WTC11 (cell line): ENCODE results near the gene ECM2. TPM values are rescaled to one million over a fixed set of nuclear protein-coding genes. Genes with fewer than 3 reads are reported as not detected.

Experiments used
- ATAC-seq: fragments of 200-7000 bp; cut with Tn5 transposase; 2 replicates; pipeline ENCODE4 v1.10.0; 2021; ENCODE audit warnings: mild to moderate bottlenecking, moderate library complexity
- CTCF ChIA-PET: fragments of 300-600 bp; sonication (Branson Sonifier 250); formaldehyde crosslinking; loops from one replicate; lab custom pipeline; 2021; ENCODE audit warnings: antibody characterized with exemption; lab: Charles Lee
- POLR2A ChIA-PET: fragments of 350-600 bp; sonication (Branson Sonifier 250); formaldehyde crosslinking; loops from one replicate; lab custom pipeline; 2021; ENCODE audit warnings: antibody characterized with exemption; lab: Charles Lee
- DNase-seq: peaks from one replicate; pipeline ENCODE4 v3.0.0; 2021; ENCODE audit warnings: low spot score
- H3K27ac Mint-ChIP-seq: 2 replicates; pipeline ENCODE4 v1.8.0; 2021; ENCODE audit warnings: mixed read lengths
- H3K27me3 Mint-ChIP-seq: 2 replicates; pipeline ENCODE4 v1.8.0; 2021; ENCODE audit warnings: low read depth, mild to moderate bottlenecking, moderate library complexity, mixed read lengths
- H3K36me3 Mint-ChIP-seq: 2 replicates; pipeline ENCODE4 v1.8.0; 2021; ENCODE audit warnings: mixed read lengths
- H3K4me1 Mint-ChIP-seq: 2 replicates; pipeline ENCODE4 v1.8.0; 2022; ENCODE audit warnings: mixed read lengths
- H3K4me3 Mint-ChIP-seq: 2 replicates; pipeline ENCODE4 v1.8.0; 2021; ENCODE audit warnings: mild to moderate bottlenecking, moderate library complexity, mixed read lengths
- H3K9me3 Mint-ChIP-seq: 2 replicates; pipeline ENCODE4 v1.8.0; 2021; ENCODE audit warnings: mixed read lengths
- ELF4 ChIP-seq: sonication (generic); formaldehyde crosslinking; IDR thresholded peaks from 2 replicates; pipeline ENCODE4 v1.8.1; 2022; ENCODE audit warnings: low read depth, mild to moderate bottlenecking, moderate library complexity, missing genetic modification reagents
- EMX1 ChIP-seq: fragments of 250-450 bp; sonication (Bioruptor Pico); IDR thresholded peaks from 2 replicates; pipeline ENCODE4 v1.8.0; 2021; ENCODE audit warnings: mild to moderate bottlenecking
- ESRRA ChIP-seq: sonication (generic); formaldehyde crosslinking; IDR thresholded peaks from 2 replicates; pipeline ENCODE4 v1.8.1; 2022; ENCODE audit warnings: mild to moderate bottlenecking, missing genetic modification reagents, borderline replicate concordance
- FOXJ3 ChIP-seq: sonication (generic); formaldehyde crosslinking; IDR thresholded peaks from 2 replicates; pipeline ENCODE4 v1.9.0; 2021; ENCODE audit warnings: missing genetic modification reagents, mild to moderate bottlenecking, borderline replicate concordance
- HMGA2 ChIP-seq: fragments of 250-450 bp; sonication (Bioruptor Pico); IDR thresholded peaks from 2 replicates; pipeline ENCODE4 v1.4.0; 2021; ENCODE audit warnings: mild to moderate bottlenecking, moderate library complexity
- JUN ChIP-seq: sonication (generic); formaldehyde crosslinking; IDR thresholded peaks from 2 replicates; pipeline ENCODE4 v1.8.0; 2023; ENCODE audit warnings: mild to moderate bottlenecking, missing genetic modification reagents
- NFE2L1 ChIP-seq: sonication (generic); formaldehyde crosslinking; IDR thresholded peaks from 2 replicates; pipeline ENCODE4 v1.8.1; 2023; ENCODE audit warnings: missing genetic modification reagents
- NR2C2 ChIP-seq: sonication (generic); formaldehyde crosslinking; IDR thresholded peaks from 2 replicates; pipeline ENCODE4 v1.8.0; 2022; ENCODE audit warnings: mild to moderate bottlenecking, missing genetic modification reagents
- NR3C1 ChIP-seq: sonication (generic); formaldehyde crosslinking; conservative IDR thresholded peaks from 2 replicates; pipeline ENCODE4 v1.8.1; 2023; ENCODE audit warnings: low read depth, mild to moderate bottlenecking, missing genetic modification reagents
- OVOL2 ChIP-seq: fragments of 250-450 bp; sonication (Bioruptor Pico); IDR thresholded peaks from 2 replicates; pipeline ENCODE4 v1.9.0; 2021; ENCODE audit warnings: mild to moderate bottlenecking, borderline replicate concordance
- SMAD4 ChIP-seq: sonication (generic); formaldehyde crosslinking; IDR thresholded peaks from 2 replicates; pipeline ENCODE4 v1.8.0; 2022; ENCODE audit warnings: mild to moderate bottlenecking, missing genetic modification reagents
- TEAD1 ChIP-seq: sonication (generic); formaldehyde crosslinking; IDR thresholded peaks from 2 replicates; pipeline ENCODE4 v1.8.0; 2022; ENCODE audit warnings: mild to moderate bottlenecking, missing genetic modification reagents
- TP53 ChIP-seq: sonication (generic); formaldehyde crosslinking; IDR thresholded peaks from 2 replicates; pipeline ENCODE4 v1.8.1; 2023; ENCODE audit warnings: mild to moderate bottlenecking, missing genetic modification reagents
- ZNF121 ChIP-seq: sonication (generic); formaldehyde crosslinking; IDR thresholded peaks from 2 replicates; pipeline ENCODE4 v1.8.0; 2023; ENCODE audit warnings: missing genetic modification reagents
- ZNF232 ChIP-seq: sonication (generic); formaldehyde crosslinking; IDR thresholded peaks from 2 replicates; pipeline ENCODE4 v1.8.0; 2022; ENCODE audit warnings: mild to moderate bottlenecking, missing genetic modification reagents
- total RNA-seq: library from RNA; stranded (reverse); gene quantifications from 3 replicates; pipeline ENCODE4 v1.2.3, GENCODE V29; 2021
- TF ChIP-seq, protein P1 (sequence below): fragments of 250-450 bp; sonication (Bioruptor Pico); IDR thresholded peaks from 2 replicates; pipeline ENCODE4 v1.9.0; 2021; ENCODE audit warnings: mild to moderate bottlenecking
- TF ChIP-seq, protein P2 (sequence below): sonication (generic); formaldehyde crosslinking; conservative IDR thresholded peaks from 2 replicates; pipeline ENCODE4 v1.8.1; 2022; ENCODE audit warnings: mild to moderate bottlenecking, missing genetic modification reagents
- TF ChIP-seq, protein P3 (sequence below): sonication (generic); formaldehyde crosslinking; IDR thresholded peaks from 2 replicates; pipeline ENCODE4 v1.8.1; 2022; ENCODE audit warnings: mild to moderate bottlenecking, missing genetic modification reagents, moderate library complexity, borderline replicate concordance
- TF ChIP-seq, protein P4 (sequence below): sonication (generic); formaldehyde crosslinking; IDR thresholded peaks from 2 replicates; pipeline ENCODE4 v1.8.1; 2023; ENCODE audit warnings: mild to moderate bottlenecking, missing genetic modification reagents, moderate library complexity
- TF ChIP-seq, protein P5 (sequence below): sonication (generic); formaldehyde crosslinking; IDR thresholded peaks from 2 replicates; pipeline ENCODE4 v1.8.0; 2022; ENCODE audit warnings: missing genetic modification reagents
- TF ChIP-seq, protein P6 (sequence below): fragments of 250-450 bp; sonication (Bioruptor Pico); IDR thresholded peaks from 2 replicates; pipeline ENCODE4 v1.9.0; 2021; ENCODE audit warnings: mild to moderate bottlenecking, borderline replicate concordance
- TF ChIP-seq, protein P7 (sequence below): fragments of 250-450 bp; sonication (Bioruptor Pico); conservative IDR thresholded peaks from 2 replicates; pipeline ENCODE4 v1.9.0; 2021; ENCODE audit warnings: mild to moderate bottlenecking

ECM2 gene
- total RNA-seq, 1 experiment from 2014 or later: not detected

DNA sequence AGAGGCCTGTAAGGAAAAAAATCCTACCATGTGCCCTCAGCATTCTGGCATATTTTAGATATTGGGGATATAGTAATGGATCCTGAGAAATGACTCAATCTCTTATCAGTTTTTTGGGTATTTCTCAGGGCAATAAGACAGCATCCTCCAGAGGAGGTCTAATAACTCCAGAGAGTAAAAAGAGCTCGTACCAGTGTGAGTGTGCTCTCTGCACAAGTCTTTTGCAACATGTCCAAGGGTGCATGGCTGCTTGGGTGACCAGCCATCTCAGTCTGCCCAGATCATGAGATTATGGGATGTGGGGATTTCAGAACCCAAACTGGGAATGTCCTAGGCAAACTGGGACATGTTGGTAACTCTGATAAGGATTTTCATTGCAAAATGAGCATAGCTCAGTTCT is 68.7 kb downstream of the ECM2 start:
- DNase-seq (no peak), ATAC-seq (no peak)
- POLR2A ChIA-PET: no interaction called here
- no peak overlapping the region for H3K27ac Mint-ChIP-seq
- H3K27me3 Mint-ChIP-seq: no peaks in the 10 kb centered on the region
- TF ChIP-seq, protein P1, sequence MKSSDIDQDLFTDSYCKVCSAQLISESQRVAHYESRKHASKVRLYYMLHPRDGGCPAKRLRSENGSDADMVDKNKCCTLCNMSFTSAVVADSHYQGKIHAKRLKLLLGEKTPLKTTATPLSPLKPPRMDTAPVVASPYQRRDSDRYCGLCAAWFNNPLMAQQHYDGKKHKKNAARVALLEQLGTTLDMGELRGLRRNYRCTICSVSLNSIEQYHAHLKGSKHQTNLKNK (CRISPR knock-in tag): no peak
- TF ChIP-seq, protein P2, sequence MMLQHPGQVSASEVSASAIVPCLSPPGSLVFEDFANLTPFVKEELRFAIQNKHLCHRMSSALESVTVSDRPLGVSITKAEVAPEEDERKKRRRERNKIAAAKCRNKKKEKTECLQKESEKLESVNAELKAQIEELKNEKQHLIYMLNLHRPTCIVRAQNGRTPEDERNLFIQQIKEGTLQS: no peak
- TF ChIP-seq SMAD4 (CRISPR knock-in tag) (no peak), NR3C1 (CRISPR knock-in tag) (no peak), NFE2L1 (no peak), HMGA2 (CRISPR knock-in tag) (no peak), ZNF232 (no peak), EMX1 (CRISPR knock-in tag) (no peak), TP53 (CRISPR knock-in tag) (no peak), NR2C2 (no peak)
- TF ChIP-seq, protein P3, sequence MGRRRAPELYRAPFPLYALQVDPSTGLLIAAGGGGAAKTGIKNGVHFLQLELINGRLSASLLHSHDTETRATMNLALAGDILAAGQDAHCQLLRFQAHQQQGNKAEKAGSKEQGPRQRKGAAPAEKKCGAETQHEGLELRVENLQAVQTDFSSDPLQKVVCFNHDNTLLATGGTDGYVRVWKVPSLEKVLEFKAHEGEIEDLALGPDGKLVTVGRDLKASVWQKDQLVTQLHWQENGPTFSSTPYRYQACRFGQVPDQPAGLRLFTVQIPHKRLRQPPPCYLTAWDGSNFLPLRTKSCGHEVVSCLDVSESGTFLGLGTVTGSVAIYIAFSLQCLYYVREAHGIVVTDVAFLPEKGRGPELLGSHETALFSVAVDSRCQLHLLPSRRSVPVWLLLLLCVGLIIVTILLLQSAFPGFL (CRISPR knock-in tag): no peak
- TF ChIP-seq, protein P4, sequence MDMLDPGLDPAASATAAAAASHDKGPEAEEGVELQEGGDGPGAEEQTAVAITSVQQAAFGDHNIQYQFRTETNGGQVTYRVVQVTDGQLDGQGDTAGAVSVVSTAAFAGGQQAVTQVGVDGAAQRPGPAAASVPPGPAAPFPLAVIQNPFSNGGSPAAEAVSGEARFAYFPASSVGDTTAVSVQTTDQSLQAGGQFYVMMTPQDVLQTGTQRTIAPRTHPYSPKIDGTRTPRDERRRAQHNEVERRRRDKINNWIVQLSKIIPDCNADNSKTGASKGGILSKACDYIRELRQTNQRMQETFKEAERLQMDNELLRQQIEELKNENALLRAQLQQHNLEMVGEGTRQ (CRISPR knock-in tag): no peak
- H3K4me3 Mint-ChIP-seq: no peak overlapping the region
- H3K36me3 Mint-ChIP-seq: no peaks in the 10 kb centered on the region
- no peaks in the 10 kb centered on the region for H3K9me3 Mint-ChIP-seq
- CTCF ChIA-PET: no interaction called here
- peaks cover 6% of the 10 kb centered on the region; the same call in 1 of the 2 replicates for H3K4me1 Mint-ChIP-seq

DNA sequence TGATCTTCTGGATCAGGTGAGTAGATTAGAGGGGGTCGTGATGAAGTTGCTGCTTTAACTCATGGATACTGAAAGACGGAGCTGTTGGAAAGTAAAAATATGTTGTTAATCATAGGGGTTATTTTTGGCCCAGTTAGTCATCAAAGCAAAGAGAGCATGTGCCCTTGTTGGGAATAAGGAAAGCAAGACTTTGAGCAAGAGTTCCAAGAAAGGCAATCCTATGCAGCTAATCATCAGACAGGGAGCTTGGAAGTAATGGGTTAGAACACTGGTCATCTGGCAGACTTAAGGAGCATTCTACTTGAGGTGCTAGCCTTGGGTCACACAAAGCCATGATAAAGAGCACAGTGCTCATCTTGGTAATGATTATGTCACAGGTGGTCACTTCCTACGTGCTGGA is 71.8 kb downstream of the ECM2 start:
- DNase-seq (no peak), ATAC-seq (no peak)
- peaks cover 6% of the 10 kb centered on the region; the same call in 1 of the 2 replicates for H3K4me1 Mint-ChIP-seq
- no peak overlapping the region for H3K4me3 Mint-ChIP-seq
- ChIA-PET CTCF (interaction anchor here (1.0 kb wide), 1 partner anchor 40 kb away, joined by 3 read pairs; no protein-coding TSS in a partner anchor), POLR2A (no interaction called here)
- no peaks in the 10 kb centered on the region for H3K27me3 Mint-ChIP-seq
- TF ChIP-seq TEAD1 (CRISPR knock-in tag): no peak
- no peak for TF ChIP-seq ZNF121
- TF ChIP-seq, protein P5, sequence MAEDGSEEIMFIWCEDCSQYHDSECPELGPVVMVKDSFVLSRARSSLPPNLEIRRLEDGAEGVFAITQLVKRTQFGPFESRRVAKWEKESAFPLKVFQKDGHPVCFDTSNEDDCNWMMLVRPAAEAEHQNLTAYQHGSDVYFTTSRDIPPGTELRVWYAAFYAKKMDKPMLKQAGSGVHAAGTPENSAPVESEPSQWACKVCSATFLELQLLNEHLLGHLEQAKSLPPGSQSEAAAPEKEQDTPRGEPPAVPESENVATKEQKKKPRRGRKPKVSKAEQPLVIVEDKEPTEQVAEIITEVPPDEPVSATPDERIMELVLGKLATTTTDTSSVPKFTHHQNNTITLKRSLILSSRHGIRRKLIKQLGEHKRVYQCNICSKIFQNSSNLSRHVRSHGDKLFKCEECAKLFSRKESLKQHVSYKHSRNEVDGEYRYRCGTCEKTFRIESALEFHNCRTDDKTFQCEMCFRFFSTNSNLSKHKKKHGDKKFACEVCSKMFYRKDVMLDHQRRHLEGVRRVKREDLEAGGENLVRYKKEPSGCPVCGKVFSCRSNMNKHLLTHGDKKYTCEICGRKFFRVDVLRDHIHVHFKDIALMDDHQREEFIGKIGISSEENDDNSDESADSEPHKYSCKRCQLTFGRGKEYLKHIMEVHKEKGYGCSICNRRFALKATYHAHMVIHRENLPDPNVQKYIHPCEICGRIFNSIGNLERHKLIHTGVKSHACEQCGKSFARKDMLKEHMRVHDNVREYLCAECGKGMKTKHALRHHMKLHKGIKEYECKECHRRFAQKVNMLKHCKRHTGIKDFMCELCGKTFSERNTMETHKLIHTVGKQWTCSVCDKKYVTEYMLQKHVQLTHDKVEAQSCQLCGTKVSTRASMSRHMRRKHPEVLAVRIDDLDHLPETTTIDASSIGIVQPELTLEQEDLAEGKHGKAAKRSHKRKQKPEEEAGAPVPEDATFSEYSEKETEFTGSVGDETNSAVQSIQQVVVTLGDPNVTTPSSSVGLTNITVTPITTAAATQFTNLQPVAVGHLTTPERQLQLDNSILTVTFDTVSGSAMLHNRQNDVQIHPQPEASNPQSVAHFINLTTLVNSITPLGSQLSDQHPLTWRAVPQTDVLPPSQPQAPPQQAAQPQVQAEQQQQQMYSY (CRISPR knock-in tag): no peak
- no peak for TF ChIP-seq ESRRA (CRISPR knock-in tag)
- TF ChIP-seq, protein P6, sequence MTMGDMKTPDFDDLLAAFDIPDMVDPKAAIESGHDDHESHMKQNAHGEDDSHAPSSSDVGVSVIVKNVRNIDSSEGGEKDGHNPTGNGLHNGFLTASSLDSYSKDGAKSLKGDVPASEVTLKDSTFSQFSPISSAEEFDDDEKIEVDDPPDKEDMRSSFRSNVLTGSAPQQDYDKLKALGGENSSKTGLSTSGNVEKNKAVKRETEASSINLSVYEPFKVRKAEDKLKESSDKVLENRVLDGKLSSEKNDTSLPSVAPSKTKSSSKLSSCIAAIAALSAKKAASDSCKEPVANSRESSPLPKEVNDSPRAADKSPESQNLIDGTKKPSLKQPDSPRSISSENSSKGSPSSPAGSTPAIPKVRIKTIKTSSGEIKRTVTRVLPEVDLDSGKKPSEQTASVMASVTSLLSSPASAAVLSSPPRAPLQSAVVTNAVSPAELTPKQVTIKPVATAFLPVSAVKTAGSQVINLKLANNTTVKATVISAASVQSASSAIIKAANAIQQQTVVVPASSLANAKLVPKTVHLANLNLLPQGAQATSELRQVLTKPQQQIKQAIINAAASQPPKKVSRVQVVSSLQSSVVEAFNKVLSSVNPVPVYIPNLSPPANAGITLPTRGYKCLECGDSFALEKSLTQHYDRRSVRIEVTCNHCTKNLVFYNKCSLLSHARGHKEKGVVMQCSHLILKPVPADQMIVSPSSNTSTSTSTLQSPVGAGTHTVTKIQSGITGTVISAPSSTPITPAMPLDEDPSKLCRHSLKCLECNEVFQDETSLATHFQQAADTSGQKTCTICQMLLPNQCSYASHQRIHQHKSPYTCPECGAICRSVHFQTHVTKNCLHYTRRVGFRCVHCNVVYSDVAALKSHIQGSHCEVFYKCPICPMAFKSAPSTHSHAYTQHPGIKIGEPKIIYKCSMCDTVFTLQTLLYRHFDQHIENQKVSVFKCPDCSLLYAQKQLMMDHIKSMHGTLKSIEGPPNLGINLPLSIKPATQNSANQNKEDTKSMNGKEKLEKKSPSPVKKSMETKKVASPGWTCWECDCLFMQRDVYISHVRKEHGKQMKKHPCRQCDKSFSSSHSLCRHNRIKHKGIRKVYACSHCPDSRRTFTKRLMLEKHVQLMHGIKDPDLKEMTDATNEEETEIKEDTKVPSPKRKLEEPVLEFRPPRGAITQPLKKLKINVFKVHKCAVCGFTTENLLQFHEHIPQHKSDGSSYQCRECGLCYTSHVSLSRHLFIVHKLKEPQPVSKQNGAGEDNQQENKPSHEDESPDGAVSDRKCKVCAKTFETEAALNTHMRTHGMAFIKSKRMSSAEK: no peak
- TF ChIP-seq, protein P7, sequence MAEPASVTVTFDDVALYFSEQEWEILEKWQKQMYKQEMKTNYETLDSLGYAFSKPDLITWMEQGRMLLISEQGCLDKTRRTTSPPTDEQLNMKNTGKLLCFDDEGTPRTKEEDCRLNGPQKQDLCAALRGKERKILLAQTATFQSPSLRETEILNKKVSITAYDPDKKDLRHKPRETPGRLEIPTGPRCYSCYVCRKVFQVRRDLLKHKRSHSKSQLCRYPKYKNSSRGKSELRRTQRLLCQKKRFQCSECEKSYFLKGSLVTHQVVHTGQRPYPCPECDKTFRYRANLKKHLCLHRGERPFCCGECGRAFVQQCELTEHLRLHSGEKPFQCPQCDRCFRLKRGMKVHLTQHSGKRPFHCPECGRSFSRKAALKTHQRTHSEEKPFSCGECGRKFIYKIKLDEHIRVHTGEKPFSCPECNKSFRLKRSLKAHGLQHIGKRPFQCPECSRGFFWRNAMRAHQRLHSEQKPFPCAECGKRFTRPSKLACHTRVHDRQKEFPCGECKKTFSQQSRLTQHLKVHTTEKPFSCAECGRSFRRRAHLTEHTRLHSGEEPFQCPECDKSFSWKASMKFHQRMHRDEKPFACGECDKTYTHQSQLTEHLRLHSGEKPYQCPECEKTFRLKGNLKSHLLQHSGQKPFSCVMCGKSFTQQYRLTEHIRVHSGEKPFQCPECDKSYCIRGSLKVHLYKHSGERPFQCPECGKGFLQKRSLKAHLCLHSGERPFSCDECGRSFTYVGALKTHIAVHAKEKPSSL (CRISPR knock-in tag): no peak
- no peak for TF ChIP-seq FOXJ3
- TF ChIP-seq JUN (CRISPR knock-in tag): no peak
- TF ChIP-seq OVOL2 (CRISPR knock-in tag): no peak
- TF ChIP-seq SMAD4 (CRISPR knock-in tag): no peak
- TF ChIP-seq ELF4 (CRISPR knock-in tag): no peak
- no peaks in the 10 kb centered on the region for H3K36me3 Mint-ChIP-seq
- no peak overlapping the region for H3K27ac Mint-ChIP-seq
- no peaks in the 10 kb centered on the region for H3K9me3 Mint-ChIP-seq
